IMR-90 (cell line): ENCODE measurements around the gene RAP1A. TPM values are rescaled to one million over a fixed set of nuclear protein-coding genes. Genes with fewer than 3 reads are reported as not detected.

Experiments used
- ATAC-seq: fragments of 200-7000 bp; cut with Tn5 transposase; 2 replicates; pipeline ENCODE4 v1.9.1; 2020; ENCODE audit warnings: low read depth, mild to moderate bottlenecking, moderate library complexity
- BruUV-seq: library from RNA; stranded (reverse); fragments of 400-500 nt; replicated peaks from 2 replicates; lab custom pipeline; 2021; lab: Mats Ljungman, UMichigan
- CTCF ChIA-PET: fragments of 300-600 bp; formaldehyde crosslinking; extraction: SDS; loops from one replicate; lab custom pipeline; 2021; ENCODE audit warnings: antibody characterized with exemption; lab: Yijun Ruan, JAX
- POLR2A ChIA-PET: fragments of 300-600 bp; sonication (Branson Sonifier 250); formaldehyde crosslinking; loops from one replicate; lab custom pipeline; 2022; ENCODE audit warnings: antibody characterized with exemption; ENCODE audit not compliant: unreplicated experiment; lab: Charles Lee
- DNase-seq: peaks from one replicate; pipeline ENCODE4 v3.0.0; 2013
- H2AFZ ChIP-seq: replicated peaks from 2 replicates; pipeline ENCODE3; 2013; ENCODE audit warnings: low read length, mild to moderate bottlenecking; ENCODE audit not compliant: poor library complexity
- H2AK5ac ChIP-seq: 2 replicates; pipeline ENCODE4 v1.6.1; 2013; ENCODE audit warnings: low read depth, low read length, inconsistent platforms
- H2AK9ac ChIP-seq: replicated peaks from 2 replicates; pipeline ENCODE3; 2013; ENCODE audit warnings: mild to moderate bottlenecking, low read depth, low read length, moderate library complexity; ENCODE audit not compliant: poor library complexity
- H2BK120ac ChIP-seq: 2 replicates; pipeline ENCODE4 v1.6.1; 2013; ENCODE audit warnings: low read depth, low read length, inconsistent platforms
- H2BK15ac ChIP-seq: 3 replicates; pipeline ENCODE4 v1.6.1; 2013; ENCODE audit warnings: low read depth, low read length, inconsistent platforms
- H2BK20ac ChIP-seq: 2 replicates; pipeline ENCODE4 v1.6.1; 2013; ENCODE audit warnings: low read depth, mild to moderate bottlenecking, inconsistent platforms, low read length, moderate library complexity
- H2BK5ac ChIP-seq: 2 replicates; pipeline ENCODE4 v1.6.1; 2013; ENCODE audit warnings: mild to moderate bottlenecking, low read depth, low read length, inconsistent platforms; ENCODE audit not compliant: poor library complexity, severe bottlenecking
- H3K14ac ChIP-seq: replicated peaks from 2 replicates; pipeline ENCODE4 v1.6.1; 2013; ENCODE audit warnings: low read depth, low read length, inconsistent platforms
- H3K18ac ChIP-seq: 2 replicates; pipeline ENCODE4 v1.6.1; 2013; ENCODE audit warnings: low read depth, low read length, control low read depth
- H3K23ac ChIP-seq: 2 replicates; pipeline ENCODE4 v1.6.1; 2013; ENCODE audit warnings: low read depth, low read length, inconsistent platforms
- H3K27ac ChIP-seq: 2 replicates; pipeline ENCODE4 v1.5.1; 2013; ENCODE audit warnings: mild to moderate bottlenecking, control low read depth, low read length; ENCODE audit not compliant: insufficient read depth
- H3K27me3 ChIP-seq: 2 replicates; pipeline ENCODE4 v1.6.1; 2013; ENCODE audit warnings: low read length; ENCODE audit not compliant: control insufficient read depth, insufficient read depth
- H3K36me3 ChIP-seq: 2 replicates; pipeline ENCODE4 v1.6.1; 2013; ENCODE audit warnings: low read length, mixed read lengths; ENCODE audit not compliant: control insufficient read depth, insufficient read depth
- H3K4ac ChIP-seq: 2 replicates; pipeline ENCODE4 v1.6.1; 2013; ENCODE audit warnings: low read depth, low read length, inconsistent platforms
- H3K4me1 ChIP-seq: 2 replicates; pipeline ENCODE4 v1.6.1; 2013; ENCODE audit warnings: low read length, mixed read lengths; ENCODE audit not compliant: control insufficient read depth, insufficient read depth
- H3K4me2 ChIP-seq: 2 replicates; pipeline ENCODE4 v1.6.1; 2013; ENCODE audit warnings: low read depth, mild to moderate bottlenecking, control low read depth, low read length, moderate library complexity
- H3K4me3 ChIP-seq: 2 replicates; pipeline ENCODE4 v1.5.1; 2013; ENCODE audit warnings: low read depth, mild to moderate bottlenecking, control low read depth, low read length, moderate library complexity; ENCODE audit not compliant: insufficient read depth
- H3K56ac ChIP-seq: 2 replicates; pipeline ENCODE4 v1.6.1; 2013; ENCODE audit warnings: low read length, inconsistent platforms; ENCODE audit not compliant: insufficient read depth; ENCODE audit errors: extremely low read depth
- H3K79me1 ChIP-seq, 2 experiments: 2 replicates each; pipeline ENCODE4 v1.6.1; 2013; ENCODE audit warnings: low read length in 2 of 2, inconsistent platforms in 1 of 2, low read depth in 1 of 2
- H3K9ac ChIP-seq: 2 replicates; pipeline ENCODE4 v1.6.1; 2013; ENCODE audit warnings: low read depth, low read length, control low read depth
- H3K9me1 ChIP-seq: 2 replicates; pipeline ENCODE4 v1.6.1; 2013; ENCODE audit warnings: low read length, inconsistent platforms; ENCODE audit not compliant: insufficient read depth
- H3K9me3 ChIP-seq: 2 replicates; pipeline ENCODE4 v1.6.1; 2013; ENCODE audit warnings: low read length; ENCODE audit not compliant: control insufficient read depth, insufficient read depth
- H4K20me1 ChIP-seq: 2 replicates; pipeline ENCODE4 v1.6.1; 2013; ENCODE audit warnings: low read length, inconsistent platforms; ENCODE audit not compliant: insufficient read depth
- H4K5ac ChIP-seq: 2 replicates; pipeline ENCODE4 v1.6.1; 2013; ENCODE audit warnings: mild to moderate bottlenecking, low read depth, low read length, control low read depth
- H4K8ac ChIP-seq, 2 experiments: 2 replicates each; pipeline ENCODE4 v1.6.1; 2013; ENCODE audit warnings: low read depth in 2 of 2, low read length in 2 of 2, control low read depth in 1 of 2, inconsistent platforms in 1 of 2
- H4K91ac ChIP-seq: 2 replicates; pipeline ENCODE4 v1.6.1; 2013; ENCODE audit warnings: low read depth, low read length, inconsistent platforms; ENCODE audit not compliant: insufficient read depth
- BHLHE40 ChIP-seq: fragments of 150-350 bp; IDR thresholded peaks from 2 replicates; pipeline ENCODE4 v1.6.1; 2016; ENCODE audit warnings: mild to moderate bottlenecking, low read depth, low read length
- CEBPB ChIP-seq: IDR thresholded peaks from 2 replicates; pipeline ENCODE4 v1.6.1; 2012; ENCODE audit warnings: low read depth, low read length, improper control_type of control experiment
- CHD1 ChIP-seq: IDR thresholded peaks from 2 replicates; pipeline ENCODE4 v1.6.1; 2012; ENCODE audit warnings: low read depth, low read length, improper control_type of control experiment
- ELK1 ChIP-seq: fragments of 150-350 bp; IDR thresholded peaks from 2 replicates; pipeline ENCODE4 v1.6.1; 2016; ENCODE audit warnings: low read depth, mild to moderate bottlenecking, low read length, moderate library complexity, borderline replicate concordance
- FOS ChIP-seq: fragments of 150-350 bp; IDR thresholded peaks from 2 replicates; pipeline ENCODE4 v1.6.1; 2016; ENCODE audit warnings: low read depth, low read length
- MAFK ChIP-seq: IDR thresholded peaks from 2 replicates; pipeline ENCODE4 v1.6.1; 2012; ENCODE audit warnings: low read depth, low read length, improper control_type of control experiment
- MAZ ChIP-seq: IDR thresholded peaks from 2 replicates; pipeline ENCODE4 v1.6.1; 2012; ENCODE audit warnings: low read depth, mild to moderate bottlenecking, low read length, improper control_type of control experiment, moderate library complexity, borderline replicate concordance
- MXI1 ChIP-seq: IDR thresholded peaks from 2 replicates; pipeline ENCODE4 v1.6.1; 2012; ENCODE audit warnings: low read depth, mild to moderate bottlenecking, low read length, moderate library complexity, borderline replicate concordance
- NFE2L2 ChIP-seq: fragments of 150-350 bp; IDR thresholded peaks from 2 replicates; pipeline ENCODE4 v1.6.1; 2016; ENCODE audit warnings: low read depth, mild to moderate bottlenecking, low read length
- POLR2A ChIP-seq: IDR thresholded peaks from 2 replicates; pipeline ENCODE4 v1.6.1; 2012; ENCODE audit warnings: mild to moderate bottlenecking, low read depth, low read length
- RAD21 ChIP-seq: IDR thresholded peaks from 2 replicates; pipeline ENCODE4 v1.6.1; 2012; ENCODE audit warnings: low read length, improper control_type of control experiment
- RCOR1 ChIP-seq: IDR thresholded peaks from 2 replicates; pipeline ENCODE4 v1.6.1; 2012; ENCODE audit warnings: mild to moderate bottlenecking, low read length, improper control_type of control experiment; ENCODE audit not compliant: insufficient replicate concordance
- RFX5 ChIP-seq: IDR thresholded peaks from 2 replicates; pipeline ENCODE4 v1.8.0; 2012; ENCODE audit warnings: low read depth, mild to moderate bottlenecking, low read length, moderate library complexity
- SMC3 ChIP-seq: fragments of 150-350 bp; IDR thresholded peaks from 2 replicates; pipeline ENCODE4 v1.6.1; 2016; ENCODE audit warnings: low read depth, mild to moderate bottlenecking, antibody characterized with exemption, low read length, moderate library complexity
- USF2 ChIP-seq: fragments of 150-350 bp; IDR thresholded peaks from 2 replicates; pipeline ENCODE4 v1.6.1; 2017; ENCODE audit warnings: mild to moderate bottlenecking, antibody characterized with exemption, low read length, low read depth
- WGBS, 2 experiments: methylation state at CpG; one replicate each; pipeline versions ENCODE4 v1.1.5 to v1.1.7; 2013; ENCODE audit warnings: missing lambda C conversion rate in 2 of 2; ENCODE audit not compliant: insufficient read length in 1 of 2; ENCODE audit errors: extremely low coverage in 2 of 2; 5-methylcytosine and 5-hydroxymethylcytosine counted together
- dilution Hi-C: fragments of 300-500 bp; cut with HindIII; formaldehyde crosslinking; loops from one replicate; pipeline ENCODE4 v1.14.3; 2018; ENCODE audit warnings: low sequenced_read_pairs; ENCODE audit not compliant: unreplicated experiment
- in situ Hi-C: fragments of 300-500 bp; cut with MboI; formaldehyde crosslinking; loops from 3 replicates; pipeline ENCODE4 v1.14.3; 2019; ENCODE audit warnings: low sequenced_read_pairs, inconsistent platforms, mixed read lengths
- intact Hi-C: fragments of 100-400 bp; cut with micrococcal nuclease; formaldehyde crosslinking; loops from 2 replicates; pipeline ENCODE4 v1.10.0; 2022
- polyA plus RNA-seq, 3 experiments: library from polyadenylated mRNA; depleted of rRNA; stranded (reverse); fragments of >200 nt; gene quantifications; 2 replicates each; pipeline ENCODE4 v1.2.3, GENCODE V29; 2012; ENCODE audit warnings: low replicate concordance in 1 of 3
- total RNA-seq: library from RNA; depleted of rRNA; stranded (reverse); fragments of >200 nt; gene quantifications from 2 replicates; pipeline ENCODE4 v1.2.3, GENCODE V29; 2012
- TF ChIP-seq, protein P1 (sequence below): conservative IDR thresholded peaks from 2 replicates; pipeline ENCODE4 v1.5.1; 2012; ENCODE audit warnings: mild to moderate bottlenecking, low read depth, low read length, improper control_type of control experiment

Gene RAP1A
- total and polyA plus RNA-seq, 2 of the 4 experiments (the other 2 are of a cell fraction), result 18.1 to 43.6 TPM

GRCh38 chr1:111664652-111665051, 45.1 kb downstream of the RAP1A start:
- Histone ChIP-seq H3K9ac (no peak overlapping the region), H3K23ac (no peak overlapping the region), H3K56ac (no peak overlapping the region), H2BK15ac (no peak overlapping the region), H3K4me2 (no peak overlapping the region), H2BK20ac (no peak overlapping the region), H4K91ac (no peak overlapping the region), H3K9me1 (0 out of 2 replicates have a peak, but pooled peaks cover 5% of the 10 kb centered on the region), H3K9me3 (no peaks in the 10 kb centered on the region), H2BK5ac (no peak overlapping the region), H2BK120ac (no peak overlapping the region), H3K18ac (no peak overlapping the region), H2AK9ac (no peak overlapping the region), H3K79me1 (peaks cover 26 to 70% of the 10 kb centered on the region in 2 experiments; a peak in 3 of 4 replicates), H2AK5ac (no peak overlapping the region), H3K27me3 (no peaks in the 10 kb centered on the region), H4K20me1 (peaks cover 10% of the 10 kb centered on the region; the same call in 1 of the 2 replicates), H3K4me1 (peaks cover 7% of the 10 kb centered on the region), H2AFZ (no peak overlapping the region), H4K8ac (no peak overlapping the region), H3K4me3 (no peak overlapping the region), H3K4ac (no peak overlapping the region), H4K5ac (no peak overlapping the region), H3K14ac (no peak overlapping the region), H3K27ac (no peak overlapping the region), H3K36me3 (0 out of 2 replicates have a peak, but pooled peaks cover 2% of the 10 kb centered on the region)
- ATAC-seq (no peak), DNase-seq (no peak)
- dilution Hi-C loops (no loop called here), in situ Hi-C loops (loop anchor here (10.0 kb wide), 1 partner anchor 440 kb away; the partner anchor contains the start of gene CHI3L2), intact Hi-C loops (no loop called here)
- ChIA-PET CTCF (interaction anchor here (1.1 kb wide), 1 partner anchor 183 kb away, joined by 3 read pairs; no protein-coding TSS in a partner anchor), POLR2A (no interaction called here)
- no peak for TF ChIP-seq MAFK
- no peak for TF ChIP-seq RAD21
- TF ChIP-seq RCOR1, result no peak
- no peak for TF ChIP-seq SMC3
- no peak for TF ChIP-seq BHLHE40
- TF ChIP-seq NFE2L2, result no peak
- TF ChIP-seq CHD1, result no peak
- TF ChIP-seq USF2, result no peak
- no peak for TF ChIP-seq FOS
- no peak for TF ChIP-seq MAZ
- no peak for TF ChIP-seq RFX5
- no peak for TF ChIP-seq ELK1
- no peak for TF ChIP-seq MXI1
- no peak for TF ChIP-seq CEBPB
- no peak for TF ChIP-seq POLR2A
- TF ChIP-seq, protein P1, sequence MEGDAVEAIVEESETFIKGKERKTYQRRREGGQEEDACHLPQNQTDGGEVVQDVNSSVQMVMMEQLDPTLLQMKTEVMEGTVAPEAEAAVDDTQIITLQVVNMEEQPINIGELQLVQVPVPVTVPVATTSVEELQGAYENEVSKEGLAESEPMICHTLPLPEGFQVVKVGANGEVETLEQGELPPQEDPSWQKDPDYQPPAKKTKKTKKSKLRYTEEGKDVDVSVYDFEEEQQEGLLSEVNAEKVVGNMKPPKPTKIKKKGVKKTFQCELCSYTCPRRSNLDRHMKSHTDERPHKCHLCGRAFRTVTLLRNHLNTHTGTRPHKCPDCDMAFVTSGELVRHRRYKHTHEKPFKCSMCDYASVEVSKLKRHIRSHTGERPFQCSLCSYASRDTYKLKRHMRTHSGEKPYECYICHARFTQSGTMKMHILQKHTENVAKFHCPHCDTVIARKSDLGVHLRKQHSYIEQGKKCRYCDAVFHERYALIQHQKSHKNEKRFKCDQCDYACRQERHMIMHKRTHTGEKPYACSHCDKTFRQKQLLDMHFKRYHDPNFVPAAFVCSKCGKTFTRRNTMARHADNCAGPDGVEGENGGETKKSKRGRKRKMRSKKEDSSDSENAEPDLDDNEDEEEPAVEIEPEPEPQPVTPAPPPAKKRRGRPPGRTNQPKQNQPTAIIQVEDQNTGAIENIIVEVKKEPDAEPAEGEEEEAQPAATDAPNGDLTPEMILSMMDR, result no peak
- WGBS, 2 experiments, result no CpG with 5 or more reads among the region's 1 CpG
- no TSS peak for BruUV-seq
